Lower leg skin (tissue), 3 donors: ENCODE measurements around the gene ERCC2.

Experiments used
- POLR2A ChIP-seq, 2 donors: fragments of 450-650 bp; IDR thresholded peaks; one replicate each; pipeline ENCODE4 v1.6.1; 2016 to 2017; ENCODE audit warnings: antibody characterized with exemption in 2 of 2, mild to moderate bottlenecking in 1 of 2, moderate library complexity in 1 of 2
- TF ChIP-seq, protein P1 (sequence below), 3 donors: fragments of 450-650 bp; IDR thresholded peaks; one replicate each; pipeline ENCODE4 v1.5.1; 2016; ENCODE audit warnings: antibody characterized with exemption in 3 of 3, mild to moderate bottlenecking in 3 of 3, moderate library complexity in 2 of 3

- TF ChIP-seq, protein P1, sequence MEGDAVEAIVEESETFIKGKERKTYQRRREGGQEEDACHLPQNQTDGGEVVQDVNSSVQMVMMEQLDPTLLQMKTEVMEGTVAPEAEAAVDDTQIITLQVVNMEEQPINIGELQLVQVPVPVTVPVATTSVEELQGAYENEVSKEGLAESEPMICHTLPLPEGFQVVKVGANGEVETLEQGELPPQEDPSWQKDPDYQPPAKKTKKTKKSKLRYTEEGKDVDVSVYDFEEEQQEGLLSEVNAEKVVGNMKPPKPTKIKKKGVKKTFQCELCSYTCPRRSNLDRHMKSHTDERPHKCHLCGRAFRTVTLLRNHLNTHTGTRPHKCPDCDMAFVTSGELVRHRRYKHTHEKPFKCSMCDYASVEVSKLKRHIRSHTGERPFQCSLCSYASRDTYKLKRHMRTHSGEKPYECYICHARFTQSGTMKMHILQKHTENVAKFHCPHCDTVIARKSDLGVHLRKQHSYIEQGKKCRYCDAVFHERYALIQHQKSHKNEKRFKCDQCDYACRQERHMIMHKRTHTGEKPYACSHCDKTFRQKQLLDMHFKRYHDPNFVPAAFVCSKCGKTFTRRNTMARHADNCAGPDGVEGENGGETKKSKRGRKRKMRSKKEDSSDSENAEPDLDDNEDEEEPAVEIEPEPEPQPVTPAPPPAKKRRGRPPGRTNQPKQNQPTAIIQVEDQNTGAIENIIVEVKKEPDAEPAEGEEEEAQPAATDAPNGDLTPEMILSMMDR (IDR thresholded peaks at IDR 0.05): no peak
- TF ChIP-seq POLR2A (IDR thresholded peaks at IDR 0.05): no peak
These were observed 33.6 kb downstream of the ERCC2 start for GRCh38 chr19:45336696-45337251.
